ENCODE measurements around the gene ANK2.

Gene ANK2

DNA sequence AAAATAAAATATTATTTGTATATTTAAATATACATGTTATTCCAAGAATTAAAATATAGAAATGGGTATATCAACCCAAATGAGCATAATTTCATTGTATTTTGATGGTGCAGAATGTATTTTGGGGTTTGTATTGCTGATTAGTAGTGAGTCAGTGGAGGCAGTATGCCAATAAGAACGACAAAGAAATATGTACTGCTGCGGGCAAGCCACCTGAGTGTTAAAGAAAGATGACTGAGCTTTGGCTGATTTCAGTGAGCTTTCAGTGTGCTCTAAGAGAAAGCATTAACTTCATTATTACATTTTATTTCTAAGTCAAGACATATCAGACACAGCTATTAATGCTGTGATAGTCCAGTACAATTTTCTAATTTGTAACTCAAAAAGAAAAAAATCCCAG is 297.8 kb downstream of the ANK2 start:
- H3K4me1 ChIP-seq: no peaks in the 10 kb centered on the region
- DNase-seq: no peak

DNA sequence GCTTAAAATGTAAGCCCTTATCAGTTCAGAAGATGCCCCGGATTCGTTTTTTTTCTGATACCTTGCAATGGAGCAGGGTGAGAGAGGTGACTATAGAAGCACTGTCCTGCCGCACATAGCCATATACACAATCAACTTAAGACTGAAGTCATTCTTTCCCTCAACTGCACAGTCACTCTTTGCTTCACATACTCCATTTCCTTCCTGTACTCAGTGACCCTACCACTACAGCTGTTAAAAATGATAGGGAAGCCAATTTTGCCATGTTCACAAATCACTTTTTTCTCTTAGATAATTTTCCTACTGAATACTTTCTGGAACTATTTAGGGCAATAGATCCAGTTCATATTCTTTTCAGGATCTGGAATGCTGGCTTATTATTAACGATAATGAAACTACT is 300.0 kb downstream of the ANK2 start:
- Histone ChIP-seq H3K9me3 (no peaks in the 10 kb centered on the region), H3K36me3 (peaks cover 5% of the 10 kb centered on the region), H3K4me3 (ENCODE audit: low read depth, low read length) (no peak overlapping the region), H3K4me1 (no peaks in the 10 kb centered on the region), H3K27me3 (no peaks in the 10 kb centered on the region)
- DNase-seq: no peak
- TF ChIP-seq, protein P1, sequence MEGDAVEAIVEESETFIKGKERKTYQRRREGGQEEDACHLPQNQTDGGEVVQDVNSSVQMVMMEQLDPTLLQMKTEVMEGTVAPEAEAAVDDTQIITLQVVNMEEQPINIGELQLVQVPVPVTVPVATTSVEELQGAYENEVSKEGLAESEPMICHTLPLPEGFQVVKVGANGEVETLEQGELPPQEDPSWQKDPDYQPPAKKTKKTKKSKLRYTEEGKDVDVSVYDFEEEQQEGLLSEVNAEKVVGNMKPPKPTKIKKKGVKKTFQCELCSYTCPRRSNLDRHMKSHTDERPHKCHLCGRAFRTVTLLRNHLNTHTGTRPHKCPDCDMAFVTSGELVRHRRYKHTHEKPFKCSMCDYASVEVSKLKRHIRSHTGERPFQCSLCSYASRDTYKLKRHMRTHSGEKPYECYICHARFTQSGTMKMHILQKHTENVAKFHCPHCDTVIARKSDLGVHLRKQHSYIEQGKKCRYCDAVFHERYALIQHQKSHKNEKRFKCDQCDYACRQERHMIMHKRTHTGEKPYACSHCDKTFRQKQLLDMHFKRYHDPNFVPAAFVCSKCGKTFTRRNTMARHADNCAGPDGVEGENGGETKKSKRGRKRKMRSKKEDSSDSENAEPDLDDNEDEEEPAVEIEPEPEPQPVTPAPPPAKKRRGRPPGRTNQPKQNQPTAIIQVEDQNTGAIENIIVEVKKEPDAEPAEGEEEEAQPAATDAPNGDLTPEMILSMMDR (IDR thresholded peaks at IDR 0.05; ENCODE audit: low read depth, low read length): no peak

More for the DNA sequence above, 297.8 kb downstream of the ANK2 start:
- TF ChIP-seq, protein P1 (IDR thresholded peaks at IDR 0.05; ENCODE audit: low read depth, low read length): no peak
- no peaks in the 10 kb centered on the region for H3K9me3 ChIP-seq
- H3K27me3 ChIP-seq: no peaks in the 10 kb centered on the region
- peaks cover 20% of the 10 kb centered on the region for H3K36me3 ChIP-seq
- H3K4me3 ChIP-seq (ENCODE audit: low read depth, low read length): no peak overlapping the region

DNA sequence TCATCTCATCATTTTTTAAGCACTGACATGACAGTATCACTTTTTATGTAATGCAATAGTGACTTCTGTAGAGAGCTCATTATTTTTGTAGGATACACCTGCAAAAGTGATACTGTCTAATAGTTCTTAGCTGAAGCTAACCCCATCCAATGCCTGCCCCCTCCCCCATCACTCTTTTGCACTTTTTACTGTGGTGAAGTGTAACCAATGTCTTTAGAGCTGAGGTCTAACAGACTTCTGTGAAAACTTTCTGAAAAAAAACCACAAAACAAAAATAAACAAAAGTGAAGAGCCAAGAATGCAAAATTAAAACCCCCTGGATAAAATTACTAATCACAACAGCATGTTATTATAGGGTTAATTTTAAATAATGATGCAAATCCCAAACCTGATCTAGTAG is 301.1 kb downstream of the ANK2 start:
- H3K36me3 ChIP-seq: peaks cover 3% of the 10 kb centered on the region
- H3K27me3 ChIP-seq: no peaks in the 10 kb centered on the region
- no peaks in the 10 kb centered on the region for H3K4me1 ChIP-seq
- no peaks in the 10 kb centered on the region for H3K9me3 ChIP-seq
- no peak overlapping the region for H3K4me3 ChIP-seq (ENCODE audit: low read depth, low read length)
- TF ChIP-seq, protein P1 (IDR thresholded peaks at IDR 0.05; ENCODE audit: low read depth, low read length): no peak
- DNase-seq: no peak

GRCh38 chr4:113355550-113356371 is 306.3 kb downstream of the ANK2 start:
- no peak overlapping the region for H3K4me3 ChIP-seq (ENCODE audit: low read depth, low read length)
- no peaks in the 10 kb centered on the region for H3K27me3 ChIP-seq
- DNase-seq: peak; percentile 16
- TF ChIP-seq, protein P1 (IDR thresholded peaks at IDR 0.05; ENCODE audit: low read depth, low read length): no peak
- H3K4me1 ChIP-seq: no peaks in the 10 kb centered on the region
- H3K9me3 ChIP-seq: no peaks in the 10 kb centered on the region
- H3K36me3 ChIP-seq: no peaks in the 10 kb centered on the region; the same call in none of the 2 replicates

DNA sequence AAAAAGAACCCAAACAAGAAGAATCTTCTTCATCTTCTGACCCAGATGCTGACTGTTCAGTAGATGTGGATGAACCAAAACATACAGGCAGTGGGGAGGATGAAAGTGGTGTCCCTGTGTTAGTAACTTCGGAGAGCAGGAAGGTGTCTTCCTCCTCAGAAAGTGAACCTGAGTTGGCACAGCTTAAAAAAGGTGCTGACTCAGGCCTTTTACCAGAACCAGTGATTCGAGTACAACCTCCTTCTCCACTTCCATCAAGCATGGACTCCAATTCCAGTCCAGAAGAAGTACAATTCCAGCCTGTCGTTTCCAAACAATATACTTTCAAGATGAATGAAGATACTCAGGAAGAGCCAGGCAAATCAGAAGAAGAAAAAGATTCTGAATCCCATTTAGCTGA is 307.0 kb downstream of the ANK2 start:
- Histone ChIP-seq H3K9me3 (no peaks in the 10 kb centered on the region), H3K36me3 (no peaks in the 10 kb centered on the region; the same call in none of the 2 replicates), H3K4me3 (ENCODE audit: low read depth, low read length) (no peak overlapping the region), H3K4me1 (no peaks in the 10 kb centered on the region), H3K27me3 (no peaks in the 10 kb centered on the region)
- no peak for DNase-seq
- TF ChIP-seq, protein P1 (IDR thresholded peaks at IDR 0.05; ENCODE audit: low read depth, low read length): no peak

DNA sequence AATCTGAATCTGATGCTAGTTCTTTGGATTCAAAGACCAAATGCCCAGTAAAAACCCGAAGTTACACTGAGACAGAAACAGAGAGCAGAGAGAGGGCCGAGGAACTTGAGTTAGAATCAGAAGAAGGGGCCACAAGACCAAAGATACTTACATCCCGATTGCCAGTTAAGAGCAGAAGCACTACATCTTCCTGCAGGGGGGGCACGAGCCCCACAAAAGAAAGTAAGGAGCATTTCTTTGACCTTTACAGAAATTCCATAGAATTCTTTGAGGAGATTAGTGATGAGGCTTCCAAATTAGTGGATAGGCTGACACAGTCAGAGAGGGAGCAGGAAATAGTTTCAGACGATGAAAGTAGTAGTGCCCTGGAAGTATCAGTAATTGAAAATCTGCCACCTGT is 309.3 kb downstream of the ANK2 start:
- H3K9me3 ChIP-seq: no peaks in the 10 kb centered on the region
- DNase-seq: no peak
- H3K4me3 ChIP-seq (ENCODE audit: low read depth, low read length): no peak overlapping the region
- TF ChIP-seq, protein P1 (IDR thresholded peaks at IDR 0.05; ENCODE audit: low read depth, low read length): no peak
- no peaks in the 10 kb centered on the region; the same call in none of the 2 replicates for H3K36me3 ChIP-seq
- H3K4me1 ChIP-seq: no peaks in the 10 kb centered on the region
- H3K27me3 ChIP-seq: no peaks in the 10 kb centered on the region

All from BE2C (cell line).